Endothelial cell of umbilical vein (primary cell): ENCODE results near the gene CD47. TPM values are rescaled to one million over a fixed set of nuclear protein-coding genes. Genes with fewer than 3 reads are reported as not detected.

ENCODE experiments used
- BruUV-seq: library from RNA; stranded (reverse); fragments of 400-500 nt; replicated peaks from 2 replicates; lab custom pipeline; 2021; lab: Mats Ljungman, UMichigan
- CTCF ChIA-PET: fragments of 300-600, 350-600 bp; sonication (Branson Sonifier 250); formaldehyde crosslinking; loops from one replicate; lab custom pipeline; 2021; ENCODE audit warnings: antibody characterized with exemption, inconsistent platforms; lab: Charles Lee
- POLR2A ChIA-PET: fragments of 300-600, 350-600 bp; sonication (Branson Sonifier 250); formaldehyde crosslinking; loops from one replicate; lab custom pipeline; 2021; ENCODE audit warnings: antibody characterized with exemption, inconsistent platforms; lab: Charles Lee
- DNase-seq: peaks from one replicate; pipeline ENCODE4 v3.0.0-alpha.2; 2011; ENCODE audit warnings: low read depth, low spot score
- FAIRE-seq: peaks from 2 replicates; lab custom pipeline; 2011; peaks lifted over from hg19 to GRCh38; lab: Jason Lieb, UNC
- H2AFZ ChIP-seq: 2 replicates; pipeline ENCODE4 v1.6.0; 2012; ENCODE audit warnings: low read depth, low read length, control low read depth, inconsistent platforms
- H3K27ac ChIP-seq: 2 replicates; pipeline ENCODE4 v1.5.1; 2011; ENCODE audit warnings: low read depth, mild to moderate bottlenecking, control low read depth, low read length, moderate library complexity; ENCODE audit not compliant: insufficient read depth
- H3K27me3 ChIP-seq, 2 experiments: 2 replicates each; pipeline versions ENCODE4 v1.6.0 to v1.6.1; 2011; ENCODE audit warnings: low read length in 2 of 2, mixed read lengths in 1 of 2; ENCODE audit not compliant: control insufficient read depth in 2 of 2, insufficient read depth in 2 of 2
- H3K36me3 ChIP-seq, 2 experiments: 2 replicates in 1 of 2; 3 replicates in 1 of 2; pipeline ENCODE4 v1.5.1; 2011; ENCODE audit warnings: low read length in 2 of 2, mild to moderate bottlenecking in 1 of 2, moderate library complexity in 1 of 2; ENCODE audit not compliant: control insufficient read depth in 2 of 2, insufficient read depth in 2 of 2; ENCODE audit errors: extremely low read depth in 1 of 2
- H3K4me1 ChIP-seq: 3 replicates; pipeline ENCODE4 v1.5.1; 2011; ENCODE audit warnings: mild to moderate bottlenecking, low read length; ENCODE audit not compliant: control insufficient read depth, insufficient read depth; ENCODE audit errors: extremely low read depth
- H3K4me2 ChIP-seq: 2 replicates; pipeline ENCODE4 v1.6.1; 2011; ENCODE audit warnings: low read length, control low read depth, mixed read lengths; ENCODE audit not compliant: insufficient read depth
- H3K4me3 ChIP-seq, 3 experiments: fragments of 200-600 bp in 1 of 3; sonication (generic), shearing (Covaris generic) in 1 of 3; replicated peaks in 1 of 3; 2 replicates each; pipeline ENCODE4 v1.5.1; 2011 to 2016; ENCODE audit warnings: control low read depth in 3 of 3, low read length in 3 of 3, mild to moderate bottlenecking in 2 of 3, inconsistent platforms in 1 of 3, low read depth in 1 of 3, moderate library complexity in 1 of 3; ENCODE audit not compliant: insufficient read depth in 1 of 3
- H3K79me2 ChIP-seq: 2 replicates; pipeline ENCODE4 v1.6.0; 2012; ENCODE audit warnings: low read length, inconsistent platforms; ENCODE audit not compliant: control insufficient read depth, insufficient read depth
- H3K9ac ChIP-seq: replicated peaks from 2 replicates; pipeline ENCODE3; 2011; ENCODE audit warnings: low read length, control low read depth; ENCODE audit not compliant: insufficient read depth; ENCODE audit errors: extremely low read depth
- H3K9me1 ChIP-seq: replicated peaks from 3 replicates; pipeline ENCODE4 v1.6.0; 2011; ENCODE audit warnings: mild to moderate bottlenecking, low read length; ENCODE audit not compliant: control insufficient read depth, insufficient read depth; ENCODE audit errors: extremely low read depth
- H3K9me3 ChIP-seq: replicated peaks from 2 replicates; pipeline ENCODE4 v1.5.1; 2012; ENCODE audit warnings: low read length, inconsistent platforms; ENCODE audit not compliant: control insufficient read depth, insufficient read depth
- H4K20me1 ChIP-seq: replicated peaks from 2 replicates; pipeline ENCODE3; 2011; ENCODE audit warnings: mild to moderate bottlenecking, low read length; ENCODE audit not compliant: control insufficient read depth, insufficient read depth; ENCODE audit errors: extremely low read depth
- EZH2 ChIP-seq: IDR thresholded peaks from 2 replicates; pipeline ENCODE4 v1.6.1; 2012; ENCODE audit warnings: borderline replicate concordance, low read depth, mild to moderate bottlenecking, moderate library complexity, low read length, inconsistent platforms; ENCODE audit not compliant: severe bottlenecking
- FOS ChIP-seq: IDR thresholded peaks from 2 replicates; pipeline ENCODE4 v1.6.1; 2011; ENCODE audit warnings: mild to moderate bottlenecking, low read length, moderate library complexity, borderline replicate concordance; ENCODE audit not compliant: insufficient read depth
- GATA2 ChIP-seq: IDR thresholded peaks from 2 replicates; pipeline ENCODE4 v1.7.0; 2011; ENCODE audit warnings: low read depth, mild to moderate bottlenecking, moderate library complexity, mixed read lengths, low read length; ENCODE audit not compliant: insufficient read length, insufficient read depth
- JUN ChIP-seq: IDR thresholded peaks from 2 replicates; pipeline ENCODE4 v1.6.1; 2011; ENCODE audit warnings: borderline replicate concordance, low read depth; ENCODE audit not compliant: insufficient read length, insufficient read depth
- MYC ChIP-seq: IDR thresholded peaks from one replicate; pipeline ENCODE4 v1.6.1; 2011; ENCODE audit warnings: mild to moderate bottlenecking, low read depth, low read length
- POLR2A ChIP-seq: IDR thresholded peaks from 2 replicates; pipeline ENCODE4 v1.6.1; 2012; ENCODE audit warnings: low read depth, mild to moderate bottlenecking, control low read depth, low read length
- POLR2AphosphoS5 ChIP-seq: IDR thresholded peaks from 2 replicates; pipeline ENCODE4 v1.6.1; 2012; ENCODE audit warnings: low read depth, mild to moderate bottlenecking, control low read depth, low read length, moderate library complexity; ENCODE audit not compliant: insufficient read depth
- dilution Hi-C: fragments of 300-500 bp; cut with MboI; formaldehyde crosslinking; loops from one replicate; pipeline ENCODE4 v1.15.0; 2019; ENCODE audit warnings: low sequenced_read_pairs; ENCODE audit not compliant: extremely low pct_ligation_motif_present
- intact Hi-C: fragments of 100-400 bp; cut with micrococcal nuclease; formaldehyde crosslinking; loops from one replicate; pipeline ENCODE4 v1.10.0; 2022
- polyA plus RNA-seq, 4 experiments: library from polyadenylated mRNA; depleted of rRNA in 3 of 4; stranded (reverse) in 3 of 4; unstranded in 1 of 4; fragments of >200 nt; gene quantifications; 2 replicates each; pipeline versions ENCODE4 v1.2.1 to v1.2.3, GENCODE V29; 2011 to 2012; ENCODE audit warnings: missing spikeins in 1 of 4
- total RNA-seq: library from RNA; stranded (reverse); gene quantifications from 2 replicates; pipeline ENCODE4 v1.2.3, GENCODE V29; 2021
- TF ChIP-seq, protein P1 (sequence below), 2 donors: IDR thresholded peaks; 1 replicate in 1 of 2; 2 replicates in 1 of 2; pipeline ENCODE4 v1.5.1; 2011; ENCODE audit warnings: low read length in 2 of 2, mild to moderate bottlenecking in 2 of 2, moderate library complexity in 2 of 2, control low read depth in 1 of 2, inconsistent platforms in 1 of 2, low read depth in 1 of 2; ENCODE audit not compliant: insufficient read depth in 1 of 2; ENCODE audit errors: extremely low read depth in 1 of 2
- TF ChIP-seq, protein P2 (sequence below): IDR thresholded peaks from 2 replicates; pipeline ENCODE4 v1.6.1; 2011; ENCODE audit not compliant: insufficient read depth, insufficient read length

CD47 gene
- total and polyA plus RNA-seq, 2 donors (not counting 3 experiments of a cell fraction or from before 2014, with no cell fraction given): 29.3 to 32.2 TPM

DNA sequence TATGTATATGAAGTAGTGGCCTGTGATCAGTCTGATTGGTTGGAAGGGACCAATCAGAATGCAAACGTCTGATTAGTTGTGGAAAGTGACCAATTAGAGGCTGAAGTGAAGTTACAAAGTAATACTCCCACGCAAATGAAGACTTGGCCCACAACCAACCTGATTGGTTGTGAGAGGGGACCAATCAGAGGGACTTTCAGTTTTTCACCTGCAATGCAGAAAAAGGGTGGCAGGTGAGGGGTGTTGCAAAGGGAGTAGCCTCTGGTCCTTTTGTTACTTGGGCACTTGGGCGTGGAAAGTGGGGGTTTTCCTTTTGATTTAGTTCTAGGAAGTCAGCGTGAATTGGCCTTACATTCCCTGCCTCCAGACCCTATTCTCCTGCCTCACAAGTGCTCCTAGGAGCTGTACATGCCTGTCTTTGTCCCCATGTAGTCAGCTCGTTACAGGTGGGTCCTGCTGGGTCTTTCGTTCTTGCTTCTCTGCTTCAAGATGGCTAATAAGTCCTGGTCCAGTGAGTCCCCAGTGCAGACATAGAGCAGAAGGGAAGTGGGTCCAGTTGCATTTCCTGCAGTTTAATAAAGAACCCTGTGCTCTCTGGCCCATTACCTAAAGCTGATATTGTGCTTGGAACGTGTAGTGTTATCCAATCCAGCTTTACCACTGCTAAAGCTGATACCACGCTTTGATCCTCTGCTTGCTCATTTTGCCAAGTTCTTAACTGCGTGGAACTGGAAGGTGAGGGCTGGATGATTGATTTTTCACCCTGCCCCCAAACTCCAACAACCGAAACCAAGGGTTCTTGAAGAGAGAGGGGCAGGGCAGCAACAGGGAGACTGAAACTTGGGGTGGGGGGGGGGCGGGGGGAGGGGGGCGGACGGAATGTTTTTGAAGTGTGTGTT is 46.0 kb upstream of the CD47 start:
- Histone ChIP-seq H3K27me3 (no peaks in the 10 kb centered on the region), H4K20me1 (no peaks in the 10 kb centered on the region), H3K9me3 (no peaks in the 10 kb centered on the region), H3K27ac (no peak overlapping the region), H3K4me3 (no peak overlapping the region), H3K9me1 (no peaks in the 10 kb centered on the region), H3K79me2 (no peaks in the 10 kb centered on the region), H3K9ac (no peak overlapping the region), H2AFZ (no peak overlapping the region), H3K4me1 (peaks cover 13% of the 10 kb centered on the region), H3K36me3 (no peaks in the 10 kb centered on the region), H3K4me2 (no peak overlapping the region)
- BruUV-seq: no TSS peak
- FAIRE-seq (no peak), DNase-seq (no peak)
- POLR2A ChIA-PET: no interaction called here
- intact Hi-C loops (no loop called here), dilution Hi-C loops (no loop called here)
- TF ChIP-seq EZH2 (no peak), MYC (no peak)
- CTCF ChIA-PET: interaction anchor here (1.1 kb wide), 1 partner anchor 24 kb away, joined by 4 read pairs; no protein-coding TSS in a partner anchor

DNA sequence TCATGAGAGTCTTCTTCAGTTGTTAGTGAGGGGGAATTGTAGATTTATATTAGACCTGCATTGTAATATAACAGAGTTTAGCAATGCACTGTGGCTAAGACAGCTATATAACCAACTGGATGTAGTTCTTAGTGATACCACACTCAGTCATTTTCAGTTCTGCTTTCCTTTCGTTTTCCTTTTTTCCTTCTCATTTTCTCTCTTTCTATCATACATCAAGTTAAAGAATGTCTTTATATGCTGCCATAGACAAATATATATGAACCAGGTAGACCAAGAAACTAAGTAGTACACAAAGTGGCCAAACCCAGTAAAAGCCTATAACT is 43.7 kb upstream of the CD47 start:
- Histone ChIP-seq H3K4me2 (no peak overlapping the region), H2AFZ (no peak overlapping the region), H3K9ac (no peak overlapping the region), H3K9me3 (no peaks in the 10 kb centered on the region), H3K9me1 (no peaks in the 10 kb centered on the region), H3K36me3 (no peaks in the 10 kb centered on the region), H3K27ac (no peak overlapping the region), H3K79me2 (no peaks in the 10 kb centered on the region), H3K4me1 (peaks cover 26% of the 10 kb centered on the region), H3K27me3 (no peaks in the 10 kb centered on the region), H3K4me3 (no peak overlapping the region), H4K20me1 (no peaks in the 10 kb centered on the region)
- CTCF ChIA-PET: interaction anchor here (1.5 kb wide), 1 partner anchor 19 kb away, joined by 5 read pairs; no protein-coding TSS in a partner anchor
- no peak for DNase-seq
- dilution Hi-C loops (no loop called here), intact Hi-C loops (no loop called here)
- FAIRE-seq: no peak
- BruUV-seq: no TSS peak
- POLR2A ChIA-PET: no interaction called here
- TF ChIP-seq JUN (no peak), GATA2 (no peak), POLR2A (no peak), POLR2AphosphoS5 (no peak), MYC (no peak), FOS (no peak), EZH2 (no peak)
- TF ChIP-seq, protein P1, sequence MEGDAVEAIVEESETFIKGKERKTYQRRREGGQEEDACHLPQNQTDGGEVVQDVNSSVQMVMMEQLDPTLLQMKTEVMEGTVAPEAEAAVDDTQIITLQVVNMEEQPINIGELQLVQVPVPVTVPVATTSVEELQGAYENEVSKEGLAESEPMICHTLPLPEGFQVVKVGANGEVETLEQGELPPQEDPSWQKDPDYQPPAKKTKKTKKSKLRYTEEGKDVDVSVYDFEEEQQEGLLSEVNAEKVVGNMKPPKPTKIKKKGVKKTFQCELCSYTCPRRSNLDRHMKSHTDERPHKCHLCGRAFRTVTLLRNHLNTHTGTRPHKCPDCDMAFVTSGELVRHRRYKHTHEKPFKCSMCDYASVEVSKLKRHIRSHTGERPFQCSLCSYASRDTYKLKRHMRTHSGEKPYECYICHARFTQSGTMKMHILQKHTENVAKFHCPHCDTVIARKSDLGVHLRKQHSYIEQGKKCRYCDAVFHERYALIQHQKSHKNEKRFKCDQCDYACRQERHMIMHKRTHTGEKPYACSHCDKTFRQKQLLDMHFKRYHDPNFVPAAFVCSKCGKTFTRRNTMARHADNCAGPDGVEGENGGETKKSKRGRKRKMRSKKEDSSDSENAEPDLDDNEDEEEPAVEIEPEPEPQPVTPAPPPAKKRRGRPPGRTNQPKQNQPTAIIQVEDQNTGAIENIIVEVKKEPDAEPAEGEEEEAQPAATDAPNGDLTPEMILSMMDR (IDR thresholded peaks at IDR 0.05; ENCODE audit: extremely low read depth in 1 of 2, insufficient read depth in 1 of 2, low read depth in 1 of 2, low read length in 2 of 2): no peak
- TF ChIP-seq, protein P2, sequence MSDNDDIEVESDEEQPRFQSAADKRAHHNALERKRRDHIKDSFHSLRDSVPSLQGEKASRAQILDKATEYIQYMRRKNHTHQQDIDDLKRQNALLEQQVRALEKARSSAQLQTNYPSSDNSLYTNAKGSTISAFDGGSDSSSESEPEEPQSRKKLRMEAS: no peak
